Activated T-cell treated with anti-CD3 and anti-CD28 coated beads, Interleukin-2, amount 50 U/mL, for 4 hours (primary cell): Measurements from ENCODE around the gene UQCR11. TPM values are rescaled to one million over a fixed set of nuclear protein-coding genes. Genes with fewer than 3 reads are reported as not detected.
A peak's percentile ranks its signal among the peaks of the same experiment; 100 is the strongest.

Experiments used
- ATAC-seq, 2 donors: fragments of 200-7000 bp; cut with Tn5 transposase; one replicate each; pipeline ENCODE4 v1.10.0; 2021
- DNase-seq: peaks from one replicate; pipeline ENCODE4 v3.0.0-alpha.2; 2020
- H3K27me3 Mint-ChIP-seq: one replicate; pipeline ENCODE4 v1.8.0; 2021; ENCODE audit warnings: low read depth, mixed read lengths
- H3K36me3 Mint-ChIP-seq: one replicate; pipeline ENCODE4 v1.8.0; 2022; ENCODE audit warnings: mixed read lengths; ENCODE audit not compliant: insufficient read depth
- H3K4me1 Mint-ChIP-seq: one replicate; pipeline ENCODE4 v1.8.0; 2021; ENCODE audit warnings: low read depth, mixed read lengths
- H3K4me3 Mint-ChIP-seq: one replicate; pipeline ENCODE4 v1.8.0; 2021; ENCODE audit warnings: mild to moderate bottlenecking, moderate library complexity, mixed read lengths
- H3K9me3 Mint-ChIP-seq: one replicate; pipeline ENCODE4 v1.8.0; 2021; ENCODE audit warnings: mixed read lengths
- total RNA-seq, 3 donors: library from RNA; stranded (reverse); gene quantifications; one replicate each; pipeline ENCODE4 v1.2.1, GENCODE V29; 2021

Gene UQCR11
- total RNA-seq, 3 donors from 2014 or later, result 226 to 252 (median 250) TPM

DNA sequence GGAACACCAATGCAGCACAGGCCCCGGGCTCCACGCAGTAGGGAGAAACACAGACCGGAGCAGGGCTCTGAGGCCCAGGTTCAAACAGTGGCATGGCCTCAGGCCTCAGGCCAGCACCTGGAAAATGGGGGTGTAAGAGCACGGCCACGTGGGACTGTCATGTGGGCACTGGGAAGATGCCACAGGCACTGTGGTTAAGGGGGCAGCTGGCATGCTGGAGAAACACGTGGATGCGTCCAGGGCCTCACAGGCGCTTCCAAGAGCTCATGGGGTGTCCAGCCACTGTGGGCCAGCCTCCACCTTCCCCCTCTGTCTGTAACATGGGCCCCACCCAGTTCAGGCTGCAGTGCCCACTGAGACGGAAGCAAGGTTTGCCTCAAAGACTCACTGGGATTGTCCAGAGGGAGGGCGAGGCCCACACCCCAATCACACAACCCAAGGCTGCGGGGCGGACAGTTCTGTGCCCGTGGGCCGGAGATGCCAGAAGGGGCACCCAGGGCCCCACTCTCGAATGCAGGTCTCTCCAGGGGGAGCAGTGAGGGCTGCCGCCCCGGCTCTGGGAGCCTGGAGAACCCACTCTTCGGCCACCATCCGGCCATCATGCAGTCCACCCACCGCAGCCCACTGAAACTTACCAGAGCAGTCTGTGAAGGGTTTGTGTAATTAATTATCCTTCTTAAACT is 6.3 kb downstream of the UQCR11 start:
- ATAC-seq (no peak), DNase-seq (no peak)
- H3K4me1 Mint-ChIP-seq, result peaks cover 15% of the 10 kb centered on the region
- no peak overlapping the region for H3K4me3 Mint-ChIP-seq
- H3K36me3 Mint-ChIP-seq, result peaks cover 12% of the 10 kb centered on the region
- H3K9me3 Mint-ChIP-seq, result no peaks in the 10 kb centered on the region
- no peaks in the 10 kb centered on the region for H3K27me3 Mint-ChIP-seq

DNA sequence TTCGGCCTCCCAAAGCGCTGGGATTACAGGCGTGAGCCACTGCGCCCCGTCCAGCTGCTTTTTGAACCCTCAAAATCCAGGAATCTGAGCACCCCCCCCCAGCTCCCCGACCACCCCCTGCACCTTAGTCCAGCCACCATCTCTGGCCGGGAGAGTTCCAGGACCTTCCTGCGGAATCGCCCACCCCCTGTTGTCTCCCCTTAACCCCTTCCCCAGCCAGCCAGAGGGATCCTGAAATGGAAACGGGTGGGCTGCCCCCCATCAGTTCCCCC is 11.8 kb downstream of the UQCR11 start:
- peaks cover 12% of the 10 kb centered on the region for H3K36me3 Mint-ChIP-seq
- peaks cover 10% of the 10 kb centered on the region for H3K4me1 Mint-ChIP-seq
- no peaks in the 10 kb centered on the region for H3K27me3 Mint-ChIP-seq
- DNase-seq (no peak), ATAC-seq (no peak)
- H3K9me3 Mint-ChIP-seq, result no peaks in the 10 kb centered on the region
- H3K4me3 Mint-ChIP-seq, result peak overlapping the region; percentile 85

- Mint-ChIP-seq H3K4me3 (peak within 1 kb of the TSS; percentile 96), H3K4me1 (peaks cover 10% of the 10 kb centered on the region), H3K27me3 (no peaks in the 10 kb centered on the region), H3K36me3 (peaks cover 12% of the 10 kb centered on the region), H3K9me3 (no peaks in the 10 kb centered on the region)
- DNase-seq (peak; percentile 87), ATAC-seq (peak; percentile 77 to 81)
Observed at GRCh38 chr19:1592755-1593500, 12.3 kb downstream of the UQCR11 start, which contains the start of gene MBD3. Gene MBD3, minus strand, starts transcription at chr19:1592865. Its CDS starts 234 bp downstream, at chr19:1592631.

DNA sequence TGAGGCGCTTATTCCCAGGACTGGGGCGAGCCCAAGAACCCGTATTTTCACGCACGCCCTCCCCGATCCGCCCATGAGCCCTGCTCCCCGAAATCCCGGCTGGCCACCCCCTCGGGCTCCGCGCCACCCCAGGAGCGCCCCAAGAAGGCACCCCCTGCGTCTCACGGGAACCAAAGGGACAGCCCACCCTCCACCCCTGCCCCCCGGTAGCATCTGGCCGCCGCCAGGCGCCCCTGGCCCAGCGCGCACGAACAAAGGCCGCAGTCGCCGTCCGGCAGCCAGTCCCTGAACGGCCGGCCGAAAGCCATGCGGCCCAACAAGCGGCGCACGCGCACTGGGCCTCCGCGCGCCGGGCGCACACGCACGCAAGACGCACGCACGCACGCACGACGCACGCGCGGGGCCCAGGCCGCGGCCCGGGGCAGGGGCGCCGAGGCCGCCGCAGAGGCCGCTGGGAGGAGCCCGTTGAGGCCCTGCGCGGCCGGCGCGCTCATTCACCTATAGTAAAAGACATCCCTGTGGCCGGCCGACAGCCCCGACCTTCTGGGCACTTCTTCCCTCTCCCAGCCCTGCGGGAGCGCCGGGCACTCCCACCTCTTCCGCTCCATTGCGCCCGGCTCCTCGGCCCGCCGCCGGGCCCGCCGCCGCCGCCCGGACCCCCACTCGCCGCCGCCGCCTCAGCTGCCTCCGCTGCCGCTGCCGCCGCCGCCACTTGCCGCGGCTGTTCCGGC is 13.1 kb downstream of the UQCR11 start:
- Mint-ChIP-seq H3K27me3 (no peaks in the 10 kb centered on the region), H3K4me1 (peaks cover 10% of the 10 kb centered on the region), H3K4me3 (peak overlapping the region; percentile 96), H3K9me3 (no peaks in the 10 kb centered on the region), H3K36me3 (peaks cover 5% of the 10 kb centered on the region)
- DNase-seq, result peak; percentile 77
- ATAC-seq, result peak; percentile 90 to 91

DNA sequence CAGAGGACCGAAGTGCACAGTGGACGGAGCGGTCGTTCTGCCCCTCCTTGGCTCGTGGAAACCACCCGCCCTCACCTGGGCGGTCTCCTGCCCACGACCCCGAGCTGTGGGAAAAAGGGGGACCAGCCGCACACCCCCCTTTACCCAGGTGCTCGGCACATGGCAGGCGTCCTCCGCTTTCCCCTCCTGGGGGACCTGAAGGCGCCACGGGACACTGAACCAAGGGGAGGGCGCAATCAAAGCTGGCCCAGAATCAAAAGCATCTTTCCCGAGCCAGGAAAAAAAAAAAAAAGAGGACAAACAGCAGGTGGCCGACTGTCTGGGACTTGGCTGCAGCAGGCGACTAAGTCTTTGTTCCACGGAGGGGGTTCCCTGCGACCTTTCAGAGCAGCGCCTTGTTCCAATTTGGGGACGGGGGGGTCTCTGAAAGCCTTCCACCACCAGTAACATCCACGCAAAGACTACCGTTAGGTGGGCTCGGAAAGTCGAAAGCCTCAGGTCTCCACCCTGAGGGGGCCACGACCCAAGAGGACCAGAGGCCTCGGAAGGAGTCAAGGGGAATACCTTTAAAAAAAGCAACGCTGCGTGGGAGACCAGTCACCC is 13.7 kb downstream of the UQCR11 start:
- DNase-seq, result peak; percentile 24
- peaks cover 4% of the 10 kb centered on the region for H3K36me3 Mint-ChIP-seq
- peak overlapping the region; percentile 96 for H3K4me3 Mint-ChIP-seq
- ATAC-seq, result peak in 1 of 2 donors; percentile 0
- H3K4me1 Mint-ChIP-seq, result peaks cover 10% of the 10 kb centered on the region
- H3K9me3 Mint-ChIP-seq, result no peaks in the 10 kb centered on the region
- no peaks in the 10 kb centered on the region for H3K27me3 Mint-ChIP-seq

- peaks cover 10% of the 10 kb centered on the region for H3K4me1 Mint-ChIP-seq
- no peak for DNase-seq
Observed at GRCh38 chr19:1590641-1591397, 14.4 kb downstream of the UQCR11 start.

GRCh38 chr19:1587872-1588271 is 17.4 kb downstream of the UQCR11 start:
- no peaks in the 10 kb centered on the region for H3K27me3 Mint-ChIP-seq
- peaks cover 7% of the 10 kb centered on the region for H3K36me3 Mint-ChIP-seq
- no peak for DNase-seq
- no peak overlapping the region for H3K4me3 Mint-ChIP-seq
- ATAC-seq, result no peak
- no peaks in the 10 kb centered on the region for H3K9me3 Mint-ChIP-seq
- peaks cover 10% of the 10 kb centered on the region for H3K4me1 Mint-ChIP-seq

More at GRCh38 chr19:1590641-1591397, 14.4 kb downstream of the UQCR11 start:
- Mint-ChIP-seq H3K9me3 (no peaks in the 10 kb centered on the region), H3K4me3 (peak overlapping the region; percentile 96), H3K36me3 (peaks cover 4% of the 10 kb centered on the region), H3K27me3 (no peaks in the 10 kb centered on the region)
- ATAC-seq, result no peak

- no peak for DNase-seq
- Mint-ChIP-seq H3K36me3 (peaks cover 5% of the 10 kb centered on the region), H3K9me3 (no peaks in the 10 kb centered on the region), H3K4me3 (no peak overlapping the region), H3K27me3 (no peaks in the 10 kb centered on the region), H3K4me1 (no peaks in the 10 kb centered on the region)
- ATAC-seq, result no peak
Observed at GRCh38 chr19:1585243-1585580, 20.1 kb downstream of the UQCR11 start.

DNA sequence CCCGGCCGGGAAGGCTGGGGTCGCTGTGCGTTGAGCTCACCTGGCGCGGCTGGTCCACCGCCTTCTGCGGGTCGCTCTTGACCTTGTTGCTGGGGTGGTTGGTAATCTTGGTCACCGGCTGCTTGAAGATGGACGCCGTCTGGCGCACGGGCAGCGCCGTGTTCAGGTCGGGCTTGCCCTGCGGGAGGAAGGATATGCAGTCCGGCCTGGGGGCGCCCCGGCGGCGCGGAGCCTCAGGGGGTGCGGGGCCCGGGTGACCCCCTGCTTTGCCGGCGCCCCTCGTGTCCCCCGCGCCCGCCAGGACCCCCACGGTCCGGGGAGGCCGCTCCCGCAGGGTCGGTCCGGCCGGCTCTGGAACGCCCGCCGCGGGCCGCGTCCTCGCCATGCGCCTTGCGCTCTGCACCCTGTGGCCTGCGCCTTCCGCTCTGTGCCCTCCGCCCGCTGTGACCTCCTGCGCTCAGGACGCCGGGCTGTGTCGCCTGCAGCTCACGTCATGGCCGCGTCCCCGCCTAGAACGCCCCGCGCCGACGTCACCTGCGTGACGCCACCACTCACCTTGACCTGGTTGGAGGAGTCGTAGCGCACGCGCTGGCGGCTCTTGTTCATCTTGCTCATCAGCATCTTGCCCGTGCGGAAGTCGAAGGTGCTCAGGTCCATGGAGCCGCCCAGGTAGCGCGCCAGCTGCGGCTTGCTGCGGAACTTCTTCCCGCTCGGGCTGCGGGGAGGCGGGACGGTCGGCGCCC is 20.6 kb downstream of the UQCR11 start:
- Mint-ChIP-seq H3K4me1 (no peaks in the 10 kb centered on the region), H3K4me3 (no peak overlapping the region), H3K36me3 (peaks cover 7% of the 10 kb centered on the region), H3K27me3 (no peaks in the 10 kb centered on the region), H3K9me3 (no peaks in the 10 kb centered on the region)
- no peak for ATAC-seq
- no peak for DNase-seq

- Mint-ChIP-seq H3K36me3 (peaks cover 10% of the 10 kb centered on the region), H3K27me3 (no peaks in the 10 kb centered on the region), H3K4me3 (no peak overlapping the region), H3K9me3 (no peaks in the 10 kb centered on the region), H3K4me1 (no peaks in the 10 kb centered on the region)
- DNase-seq (no peak), ATAC-seq (no peak)
Observed at GRCh38 chr19:1582201-1582600, 23.1 kb downstream of the UQCR11 start.

GRCh38 chr19:1580957-1581356 is 24.3 kb downstream of the UQCR11 start:
- Mint-ChIP-seq H3K36me3 (peaks cover 10% of the 10 kb centered on the region), H3K9me3 (no peaks in the 10 kb centered on the region), H3K4me3 (no peak overlapping the region), H3K27me3 (no peaks in the 10 kb centered on the region), H3K4me1 (no peaks in the 10 kb centered on the region)
- no peak for DNase-seq
- ATAC-seq, result no peak

DNA sequence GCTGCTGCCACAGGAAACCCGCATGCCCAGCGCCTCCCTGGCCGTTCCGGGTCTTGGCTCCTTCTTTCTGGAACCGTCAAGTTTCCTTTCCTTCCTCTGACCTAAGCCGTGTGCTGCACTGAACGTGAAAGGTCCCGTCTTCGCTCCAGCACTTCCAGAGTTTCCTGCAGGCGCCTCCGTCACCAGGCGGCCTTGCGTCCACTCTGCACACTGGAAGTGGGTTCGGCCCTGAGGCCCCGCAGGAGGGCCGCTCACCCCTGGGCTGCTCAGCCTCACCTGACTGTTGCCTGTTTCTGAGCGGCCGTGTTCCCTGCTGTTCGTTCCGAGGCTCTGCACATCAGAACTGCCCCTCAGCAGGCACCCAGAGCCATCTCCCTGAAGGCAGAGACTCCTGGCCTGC is 24.9 kb downstream of the UQCR11 start:
- Mint-ChIP-seq H3K9me3 (no peaks in the 10 kb centered on the region), H3K36me3 (peaks cover 10% of the 10 kb centered on the region), H3K4me1 (no peaks in the 10 kb centered on the region), H3K4me3 (no peak overlapping the region), H3K27me3 (no peaks in the 10 kb centered on the region)
- no peak for ATAC-seq
- no peak for DNase-seq

DNA sequence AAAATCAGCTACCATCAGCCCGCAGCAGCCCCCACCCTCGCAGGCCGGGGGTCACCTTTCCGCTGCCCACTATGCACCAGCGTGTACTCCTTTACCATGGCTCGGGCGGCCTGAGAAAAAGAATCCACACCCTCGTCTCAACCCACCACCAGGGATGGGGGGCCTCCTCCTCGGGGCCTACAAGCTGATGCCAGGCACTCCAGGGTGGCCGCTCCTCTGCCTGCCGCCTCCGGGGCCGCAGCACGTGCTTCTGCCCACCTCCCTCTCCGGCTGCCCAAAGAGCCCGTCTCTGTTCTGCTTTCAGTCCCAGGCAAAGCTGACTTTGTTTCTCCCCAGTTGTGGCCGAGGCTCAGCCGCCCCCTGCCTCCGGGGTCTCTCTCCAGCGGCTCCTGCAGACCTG is 26.0 kb downstream of the UQCR11 start:
- Mint-ChIP-seq H3K4me1 (no peaks in the 10 kb centered on the region), H3K36me3 (peaks cover 8% of the 10 kb centered on the region), H3K27me3 (no peaks in the 10 kb centered on the region), H3K9me3 (no peaks in the 10 kb centered on the region), H3K4me3 (no peak overlapping the region)
- ATAC-seq (no peak), DNase-seq (no peak)
